ENCODE measurements around the gene ESYT1.

The ESYT1 gene

GRCh38 chr12:56193025-56193578 lies 65.0 kb downstream of the ESYT1 start:
- TF ChIP-seq REST (IDR thresholded peaks at IDR 0.05; ENCODE audit: insufficient read depth in 1 of 2, low read depth in 2 of 2, low read length in 2 of 2), result no peak
- TF ChIP-seq TAF1 (IDR thresholded peaks at IDR 0.05; ENCODE audit: borderline replicate concordance, insufficient read depth, low read length), result no peak
- TF ChIP-seq FOXP2 (optimal IDR thresholded peaks at IDR 0.05; ENCODE audit: borderline replicate concordance, extremely low read depth, extremely low read length, insufficient read depth), result no peak
- TF ChIP-seq POLR2AphosphoS5 (IDR thresholded peaks at IDR 0.05; ENCODE audit: low read depth, low read length), result no peak
- no peak for TF ChIP-seq SIN3A (IDR thresholded peaks at IDR 0.05; ENCODE audit: borderline replicate concordance, insufficient read depth, low read length)

Measured in PFSK-1 (cell line).